H1 (cell line): ENCODE results near the gene CAPS. TPM values are rescaled to one million over a fixed set of nuclear protein-coding genes. Genes with fewer than 3 reads are reported as not detected.

ENCODE experiments used
- CTCF ChIA-PET: fragments of 300-600 bp; sonication (Branson Sonifier 250); formaldehyde crosslinking; loops from one replicate; lab custom pipeline; 2021; ENCODE audit not compliant: partially characterized antibody; lab: Charles Lee
- POLR2A ChIA-PET: fragments of 300-600 bp; sonication (Branson Sonifier 250); formaldehyde crosslinking; loops from one replicate; lab custom pipeline; 2021; ENCODE audit warnings: inconsistent platforms; ENCODE audit not compliant: partially characterized antibody; lab: Charles Lee
- DNase-seq, 2 experiments: peaks; one replicate each; pipeline versions ENCODE4 v3.0.0 to v3.0.0-alpha.2; 2010 to 2022; ENCODE audit warnings: low spot score in 2 of 2, low read depth in 1 of 2, mixed read lengths in 1 of 2
- FAIRE-seq: peaks from 2 replicates; lab custom pipeline; 2011; peaks lifted over from hg19 to GRCh38; lab: Jason Lieb, UNC
- H2AFZ ChIP-seq: 2 replicates; pipeline ENCODE4 v1.8.1; 2012; ENCODE audit warnings: low read length, inconsistent platforms
- H2AK5ac ChIP-seq: 2 replicates; pipeline ENCODE4 v1.6.1; 2013; ENCODE audit warnings: low read depth, low read length
- H2BK120ac ChIP-seq: replicated peaks from 2 replicates; pipeline ENCODE3; 2013; ENCODE audit warnings: low read depth, low read length, inconsistent platforms
- H2BK12ac ChIP-seq: 2 replicates; pipeline ENCODE4 v1.6.1; 2013; ENCODE audit warnings: low read depth, low read length
- H2BK15ac ChIP-seq: 2 replicates; pipeline ENCODE4 v1.6.1; 2013; ENCODE audit warnings: low read length
- H2BK20ac ChIP-seq: 2 replicates; pipeline ENCODE4 v1.6.1; 2013; ENCODE audit warnings: low read length
- H2BK5ac ChIP-seq: 2 replicates; pipeline ENCODE4 v1.6.1; 2013; ENCODE audit warnings: low read depth, low read length
- H3K14ac ChIP-seq: 2 replicates; pipeline ENCODE4 v1.6.1; 2013; ENCODE audit warnings: inconsistent platforms; ENCODE audit not compliant: insufficient read length
- H3K18ac ChIP-seq: 2 replicates; pipeline ENCODE4 v1.6.1; 2013; ENCODE audit warnings: low read length; ENCODE audit errors: extremely low read depth
- H3K23ac ChIP-seq: 2 replicates; pipeline ENCODE4 v1.6.1; 2013; ENCODE audit warnings: inconsistent platforms; ENCODE audit not compliant: insufficient read length
- H3K23me2 ChIP-seq: 2 replicates; pipeline ENCODE4 v1.6.1; 2013; ENCODE audit warnings: low read depth, low read length
- H3K27ac ChIP-seq: 2 replicates; pipeline ENCODE4 v1.6.1; 2011; ENCODE audit warnings: low read depth, low read length, inconsistent platforms
- H3K27me3 ChIP-seq, 4 experiments: replicated peaks in 1 of 4; 1 replicate in 1 of 4; 2 replicates in 3 of 4; pipeline versions ENCODE4 v1.6.1 to v1.8.1; 2011 to 2013; ENCODE audit warnings: low read length in 3 of 4, mild to moderate bottlenecking in 3 of 4, inconsistent platforms in 2 of 4, mixed read lengths in 2 of 4, moderate library complexity in 1 of 4; ENCODE audit not compliant: control insufficient read depth in 3 of 4, insufficient read depth in 3 of 4; ENCODE audit errors: extremely low read depth in 1 of 4
- H3K36me3 ChIP-seq, 4 experiments: 2 replicates each; pipeline versions ENCODE4 v1.6.1 to v1.8.1; 2011 to 2013; ENCODE audit warnings: mild to moderate bottlenecking in 4 of 4, low read length in 3 of 4, moderate library complexity in 2 of 4, control low read depth in 1 of 4, inconsistent platforms in 1 of 4; ENCODE audit not compliant: insufficient read depth in 4 of 4, control insufficient read depth in 2 of 4
- H3K4ac ChIP-seq: replicated peaks from 2 replicates; pipeline ENCODE3; 2013; ENCODE audit warnings: low read length, low read depth, mixed read lengths, inconsistent platforms; ENCODE audit not compliant: insufficient read length
- H3K4me1 ChIP-seq, 4 experiments: replicated peaks in 1 of 4; 1 replicate in 1 of 4; 2 replicates in 3 of 4; pipeline versions ENCODE4 v1.6.1 to v1.8.1; 2011 to 2013; ENCODE audit warnings: low read length in 3 of 4, inconsistent platforms in 2 of 4, mixed read lengths in 1 of 4; ENCODE audit not compliant: insufficient read depth in 4 of 4, control insufficient read depth in 3 of 4
- H3K4me2 ChIP-seq, 2 experiments: 2 replicates each; pipeline versions ENCODE4 v1.6.1 to v1.8.1; 2011 to 2013; ENCODE audit warnings: low read depth in 2 of 2, low read length in 2 of 2, control low read depth in 1 of 2, inconsistent platforms in 1 of 2, mild to moderate bottlenecking in 1 of 2; ENCODE audit not compliant: insufficient read depth in 1 of 2
- H3K4me3 ChIP-seq, 4 experiments: fragments of 200-600, 300-600 bp in 1 of 4; sonication (generic), shearing (Covaris generic), sonication (Bioruptor Twin) in 1 of 4; 2 replicates each; pipeline versions ENCODE4 v1.5.1 to v1.8.1; 2011 to 2016; ENCODE audit warnings: low read length in 4 of 4, low read depth in 3 of 4, control low read depth in 2 of 4, inconsistent platforms in 2 of 4, mild to moderate bottlenecking in 2 of 4, mixed read lengths in 1 of 4, moderate library complexity in 1 of 4; ENCODE audit not compliant: insufficient read depth in 2 of 4; ENCODE audit errors: extremely low read depth in 1 of 4
- H3K56ac ChIP-seq: replicated peaks from 2 replicates; pipeline ENCODE3; 2013; ENCODE audit warnings: low read depth, mild to moderate bottlenecking, mixed read lengths, low read length, inconsistent platforms; ENCODE audit not compliant: insufficient read length
- H3K79me1 ChIP-seq: 2 replicates; pipeline ENCODE4 v1.6.1; 2013; ENCODE audit warnings: low read depth, low read length, control low read depth
- H3K79me2 ChIP-seq, 2 experiments: 2 replicates each; pipeline versions ENCODE4 v1.6.1 to v1.8.1; 2012 to 2013; ENCODE audit warnings: low read length in 2 of 2, mild to moderate bottlenecking in 2 of 2, inconsistent platforms in 1 of 2; ENCODE audit not compliant: insufficient read depth in 2 of 2, control insufficient read depth in 1 of 2
- H3K9ac ChIP-seq, 4 experiments: replicated peaks in 1 of 4; 1 replicate in 1 of 4; 2 replicates in 3 of 4; pipeline versions ENCODE4 v1.6.1 to v1.8.1; 2011 to 2013; ENCODE audit warnings: low read depth in 3 of 4, low read length in 3 of 4, control low read depth in 2 of 4, mild to moderate bottlenecking in 2 of 4, moderate library complexity in 2 of 4, inconsistent platforms in 1 of 4; ENCODE audit errors: extremely low read depth in 1 of 4
- H3K9me3 ChIP-seq, 2 experiments: 2 replicates each; pipeline versions ENCODE4 v1.6.1 to v1.8.1; 2012 to 2013; ENCODE audit warnings: mild to moderate bottlenecking in 2 of 2, moderate library complexity in 2 of 2, control low read depth in 1 of 2, inconsistent platforms in 1 of 2, low read depth in 1 of 2, low read length in 1 of 2, mixed read lengths in 1 of 2; ENCODE audit not compliant: insufficient read depth in 2 of 2
- H4K20me1 ChIP-seq, 2 experiments: replicated peaks in 1 of 2; 2 replicates each; pipeline versions ENCODE3 to v1.8.1; 2011 to 2013; ENCODE audit warnings: inconsistent platforms in 2 of 2, low read length in 2 of 2, mild to moderate bottlenecking in 1 of 2; ENCODE audit not compliant: insufficient read depth in 2 of 2, control insufficient read depth in 1 of 2
- H4K5ac ChIP-seq: 2 replicates; pipeline ENCODE4 v1.6.1; 2013; ENCODE audit warnings: low read length, low read depth, mixed read lengths, inconsistent platforms; ENCODE audit not compliant: insufficient read length
- H4K8ac ChIP-seq: 2 replicates; pipeline ENCODE4 v1.8.0; 2013; ENCODE audit warnings: mild to moderate bottlenecking, moderate library complexity, low read length, inconsistent platforms; ENCODE audit not compliant: insufficient read depth; ENCODE audit errors: extremely low read depth
- H4K91ac ChIP-seq: replicated peaks from 2 replicates; pipeline ENCODE3; 2013; ENCODE audit warnings: low read length, mixed read lengths, inconsistent platforms; ENCODE audit not compliant: insufficient read length
- EGR1 ChIP-seq: IDR thresholded peaks from 2 replicates; pipeline ENCODE4 v1.6.1; 2011; ENCODE audit warnings: low read depth, low read length, borderline replicate concordance
- EZH2 ChIP-seq: fragments of 200-600 bp; sonication (generic); IDR thresholded peaks from 2 replicates; pipeline ENCODE4 v1.7.1; 2012; ENCODE audit warnings: low read depth, mild to moderate bottlenecking, moderate library complexity, low read length, inconsistent platforms; ENCODE audit not compliant: severe bottlenecking
- SUZ12 ChIP-seq: fragments of 200-600 bp; sonication (generic); IDR thresholded peaks from 2 replicates; pipeline ENCODE4 v1.6.1; 2012; ENCODE audit warnings: mild to moderate bottlenecking, inconsistent platforms, low read length, moderate library complexity, mixed read lengths
- WGBS, 2 experiments: shearing (Covaris generic) in 1 of 2; methylation state at CpG; one replicate each; pipeline versions ENCODE4 v1.1.6 to v1.1.7; 2013 to 2015; ENCODE audit warnings: low lambda C conversion rate in 2 of 2, mixed read lengths in 2 of 2, inconsistent platforms in 1 of 2, low coverage in 1 of 2, missing lambda C conversion rate in 1 of 2; ENCODE audit not compliant: insufficient replicate concordance in 2 of 2, insufficient coverage in 1 of 2, insufficient read length in 1 of 2; ENCODE audit errors: extremely low coverage in 1 of 2, missing lambda C conversion rate in 1 of 2; 5-methylcytosine and 5-hydroxymethylcytosine counted together
- polyA plus RNA-seq, 7 experiments: library from polyadenylated mRNA; depleted of rRNA in 3 of 7; stranded (reverse) in 5 of 7; unstranded in 2 of 7; fragments of >200 nt in 5 of 7; fragments of 200-250 nt in 2 of 7; gene quantifications; 1 replicate in 5 of 7; 2 replicates in 1 of 7; 4 replicates in 1 of 7; pipeline versions ENCODE4 v1.2.1 to v1.2.3, GENCODE V29; 2011 to 2013; ENCODE audit warnings: missing spikeins in 2 of 7, mixed read lengths in 2 of 7
- total RNA-seq: library from RNA; stranded (reverse); fragmentation: NEBNext Ultra II Directional; extraction: Animal tissue kit (Norgen Biotek cat#: 25700); gene quantifications from 2 replicates; pipeline ENCODE4 v1.2.1, GENCODE V29; 2021

Gene CAPS
- total and polyA plus RNA-seq, 2 of the 8 experiments (the other 6 are each of a cell fraction or from before 2014, with no cell fraction given): 2.1 to 2.4 TPM

GRCh38 chr19:5889288-5889971, 24.6 kb upstream of the CAPS start:
- no peak overlapping the region for H3K14ac ChIP-seq
- H2BK120ac ChIP-seq: no peak overlapping the region
- 0 out of 2 replicates have a peak overlapping the region, but pooled peaks have one; percentile 60 for H2BK12ac ChIP-seq
- WGBS, 2 experiments: 85% methylated on average over 17 of the region's 17 CpGs; no CpG with 5 or more reads in 1 of the 2 experiments
- H3K23ac ChIP-seq: no peak overlapping the region
- H2AK5ac ChIP-seq: no peak overlapping the region
- H4K5ac ChIP-seq: no peak overlapping the region
- no peak overlapping the region for H3K4me2 ChIP-seq
- no peak overlapping the region for H2AFZ ChIP-seq
- no peaks in the 10 kb centered on the region for H3K9me3 ChIP-seq
- DNase-seq: no peak
- POLR2A ChIA-PET: interaction anchor here (0.9 to 5.3 kb wide), 4 partner anchors 8 to 85 kb away, joined by 3 to 43 read pairs (median 20); partner anchors contain the start of gene NRTN
- H3K79me2 ChIP-seq: no peaks in the 10 kb centered on the region
- H2BK20ac ChIP-seq: no peak overlapping the region
- FAIRE-seq: no peak
- H4K20me1 ChIP-seq: peaks cover 0 to 4% of the 10 kb centered on the region in 2 experiments
- no peak overlapping the region for H2BK5ac ChIP-seq
- H3K4me3 ChIP-seq: no peak overlapping the region
- H3K27ac ChIP-seq: no peak overlapping the region
- H3K23me2 ChIP-seq: no peaks in the 10 kb centered on the region
- no peak overlapping the region for H3K9ac ChIP-seq
- TF ChIP-seq EZH2 (no peak), EGR1 (no peak), SUZ12 (no peak)
- no peak overlapping the region for H4K8ac ChIP-seq
- peaks cover 0 to 3% (median 0%) of the 10 kb centered on the region in 4 experiments; a peak in 3 of 7 replicates for H3K27me3 ChIP-seq
- H3K36me3 ChIP-seq: no peaks in the 10 kb centered on the region
- CTCF ChIA-PET: interaction anchor here (0.7 to 3.5 kb wide), 4 partner anchors 82 to 95 kb away, joined by 3 to 31 read pairs (median 7); partner anchors contain the start of gene NRTN
- peaks cover 0 to 11% (median 4%) of the 10 kb centered on the region in 4 experiments; a peak in 5 of 7 replicates for H3K4me1 ChIP-seq
- H3K56ac ChIP-seq: no peak overlapping the region
- H2BK15ac ChIP-seq: no peak overlapping the region
- no peak overlapping the region; the same call in 1 of the 2 replicates for H3K18ac ChIP-seq
- no peak overlapping the region for H3K4ac ChIP-seq
- no peaks in the 10 kb centered on the region for H3K79me1 ChIP-seq
- H4K91ac ChIP-seq: no peak overlapping the region
